Activated T-cell treated with anti-CD3 and anti-CD28 coated beads, Interleukin-2, amount 50 U/mL, for 1 hour (primary cell): ENCODE measurements around the gene HAL.
"Not testable (repeated sequence)": the region's sequence is repeated elsewhere in the genome, so short reads cannot be mapped to it uniquely, and the experiment has no call there.

Experiments
- DNase-seq: peaks from one replicate; pipeline ENCODE4 v3.0.0-alpha.2; 2020

The HAL gene

GRCh38 chr12:95972832-95973456 lies 23.2 kb downstream of the HAL start:
- no peak for DNase-seq

- no peak for DNase-seq
These were observed 25.2 kb downstream of the HAL start for GRCh38 chr12:95970905-95971304.

GRCh38 chr12:95969116-95969515 lies 27.0 kb downstream of the HAL start:
- DNase-seq = not testable (repeated sequence)

- no peak for DNase-seq
These were observed 28.8 kb downstream of the HAL start for GRCh38 chr12:95967301-95967700.

GRCh38 chr12:95966287-95966870 lies 29.8 kb downstream of the HAL start:
- no peak for DNase-seq

- DNase-seq = no peak
These were observed 33.0 kb downstream of the HAL start for GRCh38 chr12:95963096-95963495.

- DNase-seq = no peak
These were observed 33.9 kb downstream of the HAL start for GRCh38 chr12:95962222-95962621.

GRCh38 chr12:95960241-95960640 lies 35.9 kb downstream of the HAL start:
- no peak for DNase-seq

GRCh38 chr12:95959107-95959506 lies 37.0 kb downstream of the HAL start:
- DNase-seq = no peak

GRCh38 chr12:95956557-95957145 lies 39.5 kb downstream of the HAL start:
- no peak for DNase-seq

- DNase-seq = no peak
These were observed 40.5 kb downstream of the HAL start for GRCh38 chr12:95955549-95956159.

GRCh38 chr12:95953000-95953399 lies 43.1 kb downstream of the HAL start:
- DNase-seq = no peak

- DNase-seq = no peak
These were observed 44.6 kb downstream of the HAL start for GRCh38 chr12:95951515-95951914.

GRCh38 chr12:95949477-95950206 lies 46.5 kb downstream of the HAL start:
- DNase-seq = no peak

- DNase-seq = no peak
These were observed 51.9 kb downstream of the HAL start for GRCh38 chr12:95944108-95944704.

GRCh38 chr12:95943330-95943842 lies 52.8 kb downstream of the HAL start, which contains the start of gene AMDHD1:
Gene AMDHD1, plus strand, starts transcription at chr12:95943331. Its CDS starts 68 bp downstream, at chr12:95943399.
- peak; percentile 72 for DNase-seq

- peak; percentile 79 for DNase-seq
These were observed 53.4 kb downstream of the HAL start, which contains the start of gene CCDC38 for GRCh38 chr12:95942524-95943329. Gene CCDC38, minus strand, starts transcription at chr12:95942614. Its CDS starts 6,105 bp downstream, at chr12:95936509.

- DNase-seq = no peak
These were observed 54.0 kb downstream of the HAL start for GRCh38 chr12:95942101-95942523.

- no peak for DNase-seq
These were observed 55.6 kb downstream of the HAL start for GRCh38 chr12:95940514-95940913.
